BJ (cell line): ENCODE data around the gene ISG15. TPM values are rescaled to one million over a fixed set of nuclear protein-coding genes. Genes with fewer than 3 reads are reported as not detected.

Experiments
- CTCF ChIA-PET: fragments of 350-600 bp; formaldehyde crosslinking; extraction: SDS; loops from one replicate; lab custom pipeline; 2021; ENCODE audit warnings: antibody characterized with exemption, inconsistent platforms; lab: Yijun Ruan, JAX
- POLR2A ChIA-PET: fragments of 300-600 bp; sonication (Branson Sonifier 250); formaldehyde crosslinking; extraction: SDS; loops from one replicate; lab custom pipeline; 2021; ENCODE audit warnings: antibody characterized with exemption; lab: Charles Lee
- DNase-seq: peaks from one replicate; pipeline ENCODE4 v3.0.0-alpha.2; 2011; ENCODE audit warnings: low read depth
- H3K27me3 ChIP-seq: 2 replicates; pipeline ENCODE4 v1.6.0; 2011; ENCODE audit warnings: low read length; ENCODE audit not compliant: control insufficient read depth, insufficient read depth
- H3K36me3 ChIP-seq: 2 replicates; pipeline ENCODE4 v1.5.1; 2011; ENCODE audit warnings: low read length; ENCODE audit not compliant: control insufficient read depth, insufficient read depth
- H3K4me3 ChIP-seq: 2 replicates; pipeline ENCODE4 v1.5.1; 2011; ENCODE audit warnings: low read depth, mild to moderate bottlenecking, control low read depth, low read length
- CTCF ChIP-seq: IDR thresholded peaks from 2 replicates; pipeline ENCODE4 v1.5.1; 2011; ENCODE audit warnings: low read depth, mild to moderate bottlenecking, control low read depth, inconsistent platforms, low read length, moderate library complexity; ENCODE audit not compliant: insufficient read depth
- polyA plus RNA-seq: library from polyadenylated mRNA; depleted of rRNA; stranded (reverse); fragments of >200 nt; gene quantifications from 2 replicates; pipeline ENCODE4 v1.2.3, GENCODE V29; 2011

The ISG15 gene
- polyA plus RNA-seq, 1 experiment: 86.8 TPM

DNA sequence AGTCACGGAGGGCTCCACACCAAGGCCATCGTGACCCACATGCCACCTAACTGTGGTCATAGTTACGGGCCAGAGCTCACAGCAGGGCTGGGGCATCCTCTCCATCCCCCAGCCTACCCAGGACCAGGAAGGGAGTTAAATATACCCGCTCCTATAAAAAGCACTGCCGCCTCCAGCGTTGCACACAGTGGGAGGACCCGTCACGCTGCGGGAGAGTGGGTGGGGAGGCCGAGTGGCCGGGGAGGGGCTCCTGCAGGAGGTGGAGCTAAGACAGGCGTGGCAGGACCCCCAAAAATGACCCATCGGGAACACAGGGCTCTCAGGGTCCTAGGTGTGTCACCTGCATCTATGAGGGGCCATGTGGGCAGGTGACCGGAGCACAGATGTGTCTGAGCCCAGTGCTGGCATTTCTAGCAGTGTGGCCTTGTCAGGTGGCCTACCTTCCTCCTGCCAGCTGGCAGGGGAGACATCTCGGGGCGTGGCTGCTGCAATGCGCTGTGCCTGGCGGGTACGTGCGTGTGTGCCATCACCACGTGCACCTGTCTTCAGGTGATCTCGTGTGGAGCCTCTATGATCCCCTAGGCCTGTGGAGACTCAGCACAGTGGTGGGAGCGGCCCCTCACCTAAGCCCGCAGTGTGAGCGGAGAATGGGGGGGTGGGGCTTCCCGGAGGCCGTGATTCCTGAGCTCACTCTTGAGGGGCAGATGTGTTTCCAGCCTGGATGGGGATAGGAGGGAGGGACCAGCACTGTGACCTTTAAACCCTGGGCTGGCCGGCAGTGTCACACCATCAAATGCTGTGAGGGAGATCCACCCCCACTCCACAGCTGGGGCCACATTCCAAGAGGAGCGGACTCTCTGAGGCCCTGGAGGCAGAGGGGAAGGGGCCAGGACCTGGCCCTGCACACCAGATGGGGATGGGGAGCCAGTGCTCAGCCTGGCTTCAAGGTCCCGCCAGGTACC lies 24.4 kb downstream of the ISG15 start:
- ChIA-PET POLR2A (no interaction called here), CTCF (interaction anchor here (0.7 to 3.8 kb wide), 4 partner anchors 11 to 294 kb away, joined by 3 to 13 read pairs (median 4); no protein-coding TSS in a partner anchor)
- no peak overlapping the region for H3K4me3 ChIP-seq
- H3K27me3 ChIP-seq: no peaks in the 10 kb centered on the region
- TF ChIP-seq CTCF: no peak
- H3K36me3 ChIP-seq: peaks cover 14% of the 10 kb centered on the region
- no peak for DNase-seq

- ChIA-PET CTCF (interaction anchor here (0.9 to 3.8 kb wide), 6 partner anchors 12 to 83 kb away, joined by 3 to 13 read pairs (median 4); no protein-coding TSS in a partner anchor), POLR2A (no interaction called here)
- no peak for TF ChIP-seq CTCF
- Histone ChIP-seq H3K36me3 (peaks cover 19% of the 10 kb centered on the region), H3K27me3 (no peaks in the 10 kb centered on the region), H3K4me3 (no peak overlapping the region)
- DNase-seq: no peak
These were observed 25.4 kb downstream of the ISG15 start for GRCh38 chr1:1038694-1039093.

DNA sequence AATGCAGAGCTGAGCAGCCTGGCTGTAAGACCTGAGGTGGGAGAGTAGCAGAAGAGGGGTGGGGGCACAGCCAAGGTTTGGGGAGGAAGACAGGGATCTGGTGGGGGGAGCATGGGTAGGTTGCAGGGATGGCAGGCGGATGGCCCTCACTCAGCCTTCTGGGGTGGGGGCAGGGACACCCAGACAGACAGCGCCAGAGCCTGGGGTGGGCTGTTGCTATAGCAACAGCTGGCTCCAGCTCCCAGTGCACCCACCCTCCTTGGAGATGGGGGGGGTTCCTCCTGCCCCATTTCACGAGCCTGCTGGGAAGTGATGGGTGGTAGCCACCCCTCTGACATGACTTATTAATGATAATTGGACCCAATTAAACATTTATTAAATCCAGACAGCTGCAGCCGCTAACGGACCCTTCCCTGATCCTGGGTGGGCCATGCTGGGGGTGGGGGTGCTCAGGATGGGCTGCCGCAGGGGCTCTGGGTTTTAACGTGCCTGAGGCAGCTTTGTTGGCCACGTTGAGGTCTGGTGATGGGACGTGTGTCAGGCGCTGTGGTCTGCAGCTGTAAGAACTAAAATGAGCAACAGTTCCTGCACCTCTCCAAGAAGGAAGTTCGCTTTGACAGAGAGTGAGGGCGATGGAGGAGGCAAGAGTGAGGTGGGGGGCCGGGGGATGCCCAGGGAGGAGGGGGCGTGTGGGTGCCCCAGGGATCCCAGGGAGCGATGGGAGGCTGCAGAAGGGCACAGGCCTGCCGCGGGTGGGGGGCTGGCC lies 26.0 kb downstream of the ISG15 start:
- DNase-seq: no peak
- no peaks in the 10 kb centered on the region for H3K27me3 ChIP-seq
- no peak for TF ChIP-seq CTCF
- CTCF ChIA-PET: interaction anchor here (0.9 to 3.8 kb wide), 10 partner anchors 8 to 83 kb away, joined by 3 to 13 read pairs (median 4); no protein-coding TSS in a partner anchor
- POLR2A ChIA-PET: no interaction called here
- H3K36me3 ChIP-seq: peaks cover 25% of the 10 kb centered on the region
- no peak overlapping the region for H3K4me3 ChIP-seq

DNA sequence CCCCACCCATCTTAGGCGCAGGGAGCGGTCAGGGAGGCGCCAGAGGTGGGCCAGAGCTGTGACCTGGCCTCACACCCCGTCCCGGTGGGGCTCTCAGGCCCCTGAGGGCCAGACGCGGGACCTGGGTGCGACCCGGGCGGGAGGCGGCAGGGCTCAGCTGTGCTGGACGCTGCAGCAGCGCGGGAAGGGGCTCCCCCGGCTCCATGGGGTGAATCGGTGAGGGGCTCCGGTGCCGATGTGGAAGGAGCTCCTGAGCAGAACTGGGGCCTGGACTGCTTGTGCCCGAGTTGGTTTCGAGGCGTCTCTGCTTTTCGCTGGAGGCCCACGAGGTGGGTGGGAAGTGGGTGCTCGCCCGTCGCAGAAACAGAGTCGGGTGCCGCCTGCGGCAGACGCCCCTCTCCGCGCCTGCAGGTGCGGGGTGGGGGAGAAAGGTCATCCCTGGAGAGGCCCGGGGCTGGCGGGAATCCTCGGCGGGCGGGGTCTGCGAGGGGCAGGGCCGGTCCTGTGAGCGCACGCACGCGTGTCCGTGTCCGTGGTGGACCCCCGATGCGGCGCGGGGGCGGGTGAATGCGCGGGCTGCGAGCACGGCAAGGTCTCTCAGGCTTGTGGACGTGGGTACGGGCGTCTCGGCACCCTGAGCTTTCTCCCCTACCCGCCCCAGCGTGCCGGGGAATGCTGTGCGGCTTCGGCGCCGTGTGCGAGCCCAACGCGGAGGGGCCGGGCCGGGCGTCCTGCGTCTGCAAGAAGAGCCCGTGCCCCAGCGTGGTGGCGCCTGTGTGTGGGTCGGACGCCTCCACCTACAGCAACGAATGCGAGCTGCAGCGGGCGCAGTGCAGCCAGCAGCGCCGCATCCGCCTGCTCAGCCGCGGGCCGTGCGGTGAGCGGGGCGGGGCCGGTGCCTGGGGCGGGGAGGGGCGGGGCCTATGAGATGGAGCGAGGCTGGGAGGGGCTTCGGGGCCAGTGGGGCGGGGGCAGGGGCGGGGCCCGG lies 27.0 kb downstream of the ISG15 start:
- Histone ChIP-seq H3K27me3 (no peaks in the 10 kb centered on the region), H3K4me3 (peak overlapping the region; percentile 40), H3K36me3 (peaks cover 31% of the 10 kb centered on the region)
- CTCF ChIA-PET: interaction anchor here (0.6 to 3.8 kb wide), 14 partner anchors 8 to 217 kb away, joined by 3 to 13 read pairs (median 4); no protein-coding TSS in a partner anchor
- TF ChIP-seq CTCF: peak; percentile 31
- no peak for DNase-seq
- POLR2A ChIA-PET: interaction anchor here (0.6 kb wide), 2 partner anchors 20 to 42 kb away, joined by 3 to 5 read pairs; partner anchors contain the start of gene AGRN
